GM18508 (cell line): ENCODE measurements around the gene MORN1.

Source experiments
- ATAC-seq: cut with Tn5 transposase; IDR thresholded peaks from one replicate; pipeline ENCODE4 v1.9.1; 2021; ENCODE audit warnings: moderate number of reproducible peaks; ENCODE audit not compliant: insufficient read depth, unreplicated experiment

The MORN1 gene

DNA sequence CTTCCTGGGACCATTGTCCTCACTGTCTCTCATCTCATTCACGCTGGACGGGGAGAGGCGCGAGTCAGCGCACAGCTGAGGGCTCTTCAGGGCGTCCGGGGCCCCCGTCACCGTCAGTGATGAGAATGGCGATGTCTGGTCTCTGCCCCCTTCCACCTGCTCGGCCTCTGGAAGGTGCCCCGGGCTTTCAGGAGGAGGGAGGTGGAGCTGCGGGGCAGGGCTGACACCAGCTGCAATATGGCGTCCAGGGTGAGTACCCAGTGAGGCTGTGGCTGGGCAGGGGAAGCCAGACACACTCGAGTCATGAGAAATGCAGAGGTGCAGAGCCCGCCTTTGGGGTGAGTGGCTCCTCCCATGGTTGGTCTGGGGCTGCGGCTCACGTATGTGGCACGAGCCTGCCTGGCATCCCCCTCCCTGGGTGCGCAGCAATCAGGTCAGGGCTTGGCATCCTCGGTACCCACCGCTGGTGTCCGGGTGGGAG, 15.1 kb downstream of the MORN1 start:
- no peak for ATAC-seq

- ATAC-seq = no peak
Observed at GRCh38 chr1:2375923-2376260, 15.5 kb downstream of the MORN1 start.

GRCh38 chr1:2375246-2375922, 16.0 kb downstream of the MORN1 start:
- no peak for ATAC-seq

- ATAC-seq = no peak
Observed at GRCh38 chr1:2374252-2375155, 16.9 kb downstream of the MORN1 start.

DNA sequence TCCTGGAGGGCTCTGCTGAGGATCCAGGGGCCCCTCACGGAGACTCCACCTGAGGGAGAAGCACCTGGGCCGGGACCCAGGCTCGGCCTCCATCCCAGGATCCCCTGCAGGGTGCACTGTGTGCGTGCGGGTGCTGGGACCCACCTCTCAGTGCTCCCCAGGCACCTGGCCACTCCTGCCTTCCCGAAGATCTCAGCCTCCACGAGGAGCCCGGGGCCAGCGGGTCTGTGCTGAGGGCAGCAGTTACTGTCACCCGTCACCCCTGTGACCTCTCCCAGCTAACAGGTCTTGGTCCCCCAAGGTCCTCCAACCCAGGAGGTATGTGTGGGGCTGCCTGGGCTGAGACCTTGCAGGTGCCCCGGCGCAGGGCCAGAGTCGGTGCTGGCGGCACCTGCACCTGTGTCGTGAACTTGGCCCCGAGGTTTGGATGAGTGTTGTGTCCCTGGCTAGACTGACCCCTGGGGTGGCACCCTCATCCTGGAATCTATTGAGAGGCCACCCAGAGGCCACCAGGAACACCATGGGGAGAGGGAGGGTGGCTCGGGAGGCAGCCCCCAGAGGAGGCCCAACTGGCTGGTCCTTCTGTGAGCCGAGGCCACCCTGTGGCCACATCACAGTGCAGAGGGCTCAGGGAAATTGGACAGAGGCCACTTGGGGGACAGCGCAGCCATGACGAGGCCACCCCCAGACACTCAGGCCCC, 17.7 kb downstream of the MORN1 start:
- no peak for ATAC-seq

- ATAC-seq = no peak
Observed at GRCh38 chr1:2372551-2373490, 18.5 kb downstream of the MORN1 start.

GRCh38 chr1:2368053-2368744, 23.2 kb downstream of the MORN1 start:
- ATAC-seq = no peak

DNA sequence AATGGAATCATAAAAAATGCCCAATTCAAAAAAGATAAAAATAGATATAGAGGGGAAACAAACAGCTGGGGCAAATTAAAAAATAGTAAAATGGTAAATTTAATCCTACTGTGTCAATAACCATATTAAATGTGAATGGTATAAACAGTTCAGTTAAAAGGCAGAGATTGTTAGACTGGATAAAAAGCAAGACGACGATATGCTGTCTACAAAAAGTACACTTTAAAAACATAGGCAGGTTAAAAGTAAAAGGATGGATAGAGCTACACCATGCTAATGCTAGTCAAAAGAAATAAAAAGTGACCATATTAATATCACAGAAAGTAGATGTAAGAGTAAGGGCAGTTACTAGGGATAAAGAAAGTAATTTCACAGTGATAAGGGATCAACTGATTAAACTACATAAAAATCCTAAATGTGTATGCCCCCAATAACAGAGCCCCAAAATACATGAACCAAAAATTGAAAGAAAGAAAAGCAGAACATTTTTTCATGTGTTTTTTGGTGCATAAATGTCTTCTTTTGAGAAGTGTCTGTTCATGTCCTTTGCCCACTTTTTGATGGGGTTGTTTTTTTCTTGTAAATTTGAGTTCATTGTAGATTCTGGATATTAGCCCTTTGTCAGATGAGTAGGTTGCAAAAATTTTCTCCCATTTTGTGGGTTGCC, 27.4 kb downstream of the MORN1 start:
- ATAC-seq = no peak

DNA sequence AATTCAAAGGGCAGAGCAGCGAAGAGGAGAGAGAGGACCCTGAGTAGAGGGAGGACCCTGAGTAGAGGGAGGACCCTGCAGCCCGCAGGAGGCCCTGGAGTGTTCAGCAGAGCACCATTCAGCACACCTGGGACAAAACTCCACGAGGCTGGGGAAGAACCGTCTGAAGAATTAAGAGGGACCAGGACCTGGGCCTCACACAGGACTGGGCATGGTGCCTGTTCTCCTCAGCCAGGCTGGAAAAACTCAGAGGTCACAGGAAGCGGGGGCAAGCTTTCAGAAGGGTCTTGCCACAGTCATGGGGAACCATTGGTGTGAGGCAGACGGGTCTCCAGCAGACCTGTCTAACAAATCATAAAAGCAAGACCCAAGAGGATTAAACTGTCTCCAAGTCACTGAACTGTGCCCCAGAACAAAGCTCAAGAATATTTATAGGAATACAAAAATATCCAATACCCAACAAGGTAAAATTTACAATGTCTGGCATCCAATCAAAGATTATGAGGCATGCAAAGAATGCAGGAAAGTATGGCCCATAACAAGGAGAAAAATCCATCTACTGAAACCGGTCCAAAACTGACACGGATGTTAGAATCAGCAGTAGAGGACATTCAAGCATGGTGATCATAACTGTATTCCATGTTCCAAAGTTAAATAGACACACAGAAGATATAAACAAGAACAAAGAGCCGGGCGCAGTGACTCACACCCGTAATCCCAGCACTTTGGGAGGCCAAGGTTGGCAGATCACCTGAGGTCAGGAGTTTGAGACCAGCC, 30.6 kb downstream of the MORN1 start:
- no peak for ATAC-seq

GRCh38 chr1:2358651-2359640, 32.4 kb downstream of the MORN1 start:
- no peak for ATAC-seq

- no peak for ATAC-seq
Observed at GRCh38 chr1:2358072-2358471, 33.3 kb downstream of the MORN1 start.

GRCh38 chr1:2356911-2357845, 34.2 kb downstream of the MORN1 start:
- no peak for ATAC-seq

GRCh38 chr1:2356401-2356800, 35.0 kb downstream of the MORN1 start:
- ATAC-seq = no peak

DNA sequence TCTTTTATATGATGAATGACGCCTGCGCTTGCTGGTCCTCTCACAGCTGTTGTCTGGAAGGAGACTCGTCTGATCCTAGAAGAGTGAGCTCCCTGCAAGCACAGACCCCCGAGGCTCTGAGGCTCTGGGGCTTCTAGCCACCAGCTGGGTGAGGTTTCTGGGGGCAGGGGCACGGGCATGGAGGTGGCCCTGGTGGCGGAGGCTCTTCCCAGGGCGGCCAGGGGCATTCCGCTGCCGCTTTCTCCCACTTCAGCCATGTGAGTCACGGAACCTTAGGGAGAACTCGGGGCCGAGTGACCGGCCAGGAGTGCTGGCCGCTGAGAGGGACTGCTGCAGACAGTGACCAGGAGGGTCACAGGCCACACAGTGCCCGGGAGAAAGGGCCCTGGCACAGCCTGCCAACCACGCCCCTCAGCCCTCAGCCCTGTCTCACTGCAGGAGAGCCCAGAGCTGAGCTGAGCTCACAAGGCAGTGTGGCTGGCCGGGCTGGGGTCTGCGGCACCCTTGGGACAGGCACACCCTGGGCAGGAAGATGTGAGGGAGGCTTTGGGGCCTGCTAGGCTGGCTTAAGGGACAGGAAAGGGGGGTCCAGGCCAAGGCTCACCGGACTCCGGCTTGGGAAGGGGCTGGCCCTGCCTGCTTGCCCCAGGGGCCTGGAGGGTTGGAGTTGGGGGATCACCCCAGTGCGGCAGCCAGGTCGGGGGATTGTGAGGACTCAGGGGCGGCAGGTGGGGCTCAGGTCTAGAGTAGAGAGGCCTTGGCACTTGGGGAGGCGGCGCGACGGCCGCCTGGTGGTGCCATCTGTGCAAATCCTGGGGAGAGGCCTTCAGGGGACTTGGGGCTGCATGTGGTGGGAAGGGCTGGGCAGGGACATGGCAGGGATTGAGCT, 35.7 kb downstream of the MORN1 start:
- no peak for ATAC-seq
